ENCODE results near the gene EXOC2. TPM values are rescaled to one million over a fixed set of nuclear protein-coding genes. Genes with fewer than 3 reads are reported as not detected.

Gene EXOC2
- total RNA-seq, 1 donor from 2014 or later = 22.9 TPM

DNA sequence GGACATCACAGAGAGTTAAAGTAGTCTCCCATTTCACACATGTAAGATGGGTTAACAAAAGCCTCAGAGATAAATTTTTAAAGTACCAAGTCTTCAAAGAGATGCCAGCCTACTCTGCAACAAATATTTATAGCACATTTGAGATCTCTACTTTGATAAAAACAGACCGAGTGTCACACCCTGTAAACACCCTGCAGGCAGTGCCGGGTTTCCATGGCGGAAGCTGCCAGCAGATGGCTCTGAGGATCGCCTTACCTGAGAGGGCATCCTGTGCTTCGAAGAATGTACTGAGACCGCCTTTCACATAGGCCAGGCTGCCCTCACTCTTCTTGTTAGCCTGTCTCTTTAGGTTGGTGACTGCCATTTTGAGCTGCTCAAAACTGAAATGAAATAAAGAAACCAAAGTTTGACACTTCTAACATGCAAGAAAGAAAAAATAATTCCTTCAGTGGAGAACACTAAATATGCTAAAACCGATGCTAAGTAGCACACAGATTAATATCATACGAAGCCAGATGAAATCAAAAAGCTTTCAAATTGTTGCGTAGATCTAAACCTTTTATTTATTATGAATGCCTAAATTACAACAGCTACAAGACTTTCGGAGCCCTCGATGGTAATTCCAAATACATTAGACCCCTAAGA is 75.4 kb downstream of the EXOC2 start:
- DNase-seq (ENCODE audit: extremely low spot score, unreplicated experiment) = no peak
- no peak overlapping the region for H3K27ac Mint-ChIP-seq
- H3K9me3 Mint-ChIP-seq = no peaks in the 10 kb centered on the region
- H3K4me1 Mint-ChIP-seq (ENCODE audit: unreplicated experiment) = no peaks in the 10 kb centered on the region
- no peak for TF ChIP-seq CTCF (conservative IDR thresholded peaks at IDR 0.05)
- no peaks in the 10 kb centered on the region for H3K27me3 Mint-ChIP-seq
- H3K4me3 Mint-ChIP-seq = no peak overlapping the region
- H3K36me3 Mint-ChIP-seq = peaks cover 24% of the 10 kb centered on the region

GRCh38 chr6:613981-614380 is 79.0 kb downstream of the EXOC2 start:
- Mint-ChIP-seq H3K9me3 (no peaks in the 10 kb centered on the region), H3K36me3 (peaks cover 21% of the 10 kb centered on the region), H3K27ac (no peak overlapping the region), H3K4me1 (ENCODE audit: unreplicated experiment) (no peaks in the 10 kb centered on the region), H3K27me3 (no peaks in the 10 kb centered on the region), H3K4me3 (no peak overlapping the region)
- TF ChIP-seq CTCF (conservative IDR thresholded peaks at IDR 0.05) = no peak
- no peak for DNase-seq (ENCODE audit: extremely low spot score, unreplicated experiment)

GRCh38 chr6:611928-612327 is 81.0 kb downstream of the EXOC2 start:
- H3K36me3 Mint-ChIP-seq = peaks cover 18% of the 10 kb centered on the region
- TF ChIP-seq CTCF (conservative IDR thresholded peaks at IDR 0.05) = no peak
- no peak overlapping the region for H3K4me3 Mint-ChIP-seq
- DNase-seq (ENCODE audit: extremely low spot score, unreplicated experiment) = no peak
- H3K27me3 Mint-ChIP-seq = no peaks in the 10 kb centered on the region
- no peaks in the 10 kb centered on the region for H3K9me3 Mint-ChIP-seq
- H3K27ac Mint-ChIP-seq = no peak overlapping the region
- H3K4me1 Mint-ChIP-seq (ENCODE audit: unreplicated experiment) = no peaks in the 10 kb centered on the region

- H3K36me3 Mint-ChIP-seq = peaks cover 23% of the 10 kb centered on the region
- H3K27me3 Mint-ChIP-seq = no peaks in the 10 kb centered on the region
- H3K27ac Mint-ChIP-seq = no peak overlapping the region
- no peak for DNase-seq (ENCODE audit: extremely low spot score, unreplicated experiment)
- no peak overlapping the region for H3K4me3 Mint-ChIP-seq
- TF ChIP-seq CTCF (conservative IDR thresholded peaks at IDR 0.05) = no peak
- H3K9me3 Mint-ChIP-seq = no peaks in the 10 kb centered on the region
- no peaks in the 10 kb centered on the region for H3K4me1 Mint-ChIP-seq (ENCODE audit: unreplicated experiment)
Observed at GRCh38 chr6:610882-611281, 82.1 kb downstream of the EXOC2 start.

DNA sequence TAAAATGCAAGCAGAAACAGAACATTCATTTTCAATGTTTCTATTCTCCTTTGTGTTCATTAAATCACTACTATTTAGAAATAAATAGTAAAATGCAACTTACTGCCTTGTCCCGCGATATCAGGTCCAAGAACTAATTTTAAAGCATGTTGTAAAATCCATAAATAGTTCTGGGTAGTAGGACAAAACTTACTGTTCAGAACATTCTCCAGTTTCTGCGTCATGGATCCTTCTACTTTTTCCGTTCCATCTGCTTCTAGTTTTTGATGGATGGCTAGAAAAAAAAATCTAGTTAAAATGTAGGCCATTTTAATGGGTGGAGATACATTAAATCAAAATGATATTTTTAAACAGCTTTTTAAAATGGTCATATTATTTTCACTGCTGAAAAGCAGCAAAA is 83.0 kb downstream of the EXOC2 start:
- Mint-ChIP-seq H3K27me3 (no peaks in the 10 kb centered on the region), H3K36me3 (peaks cover 19% of the 10 kb centered on the region), H3K9me3 (no peaks in the 10 kb centered on the region), H3K4me3 (no peak overlapping the region), H3K4me1 (ENCODE audit: unreplicated experiment) (no peaks in the 10 kb centered on the region), H3K27ac (no peak overlapping the region)
- DNase-seq (ENCODE audit: extremely low spot score, unreplicated experiment) = no peak
- no peak for TF ChIP-seq CTCF (conservative IDR thresholded peaks at IDR 0.05)
